Measurements from ENCODE around the gene ZNF318.
"Not testable (repeated sequence)": the region's sequence is repeated elsewhere in the genome, so short reads cannot be mapped to it uniquely, and the experiment has no call there.

- not testable (repeated sequence) for TF ChIP-seq YY1 (IDR thresholded peaks at IDR 0.05; ENCODE audit: insufficient read depth, insufficient read length); ZNF274 (IDR thresholded peaks at IDR 0.05; ENCODE audit: low read depth, low read length); SUZ12 (IDR thresholded peaks at IDR 0.05; ENCODE audit: extremely low read depth, insufficient read depth, insufficient read length)
Observed at GRCh38 chr6:43380858-43381257, 11.4 kb upstream of the ZNF318 start.
